Skin of body (tissue), 2 donors: ENCODE measurements around the gene ADAMTS16. TPM values are rescaled to one million over a fixed set of nuclear protein-coding genes. Genes with fewer than 3 reads are reported as not detected.

Experiments
- DNase-seq: peaks from one replicate; lab custom pipeline; 2025; lab: John Stamatoyannopoulos, UW
- total RNA-seq: library from RNA; depleted of rRNA; stranded (reverse); fragments of >200 nt; gene quantifications from one replicate; pipeline ENCODE4 v1.2.3, GENCODE V29; 2014

ADAMTS16 gene
- total RNA-seq, 1 donor from 2014 or later = 3.1 TPM

- DNase-seq = no peak
These were observed 1.1 kb downstream of the ADAMTS16 start for GRCh38 chr5:5141339-5141599.

GRCh38 chr5:5141625-5142525 lies 1.7 kb downstream of the ADAMTS16 start:
- peak; percentile 45 for DNase-seq

GRCh38 chr5:5144441-5144840 lies 4.3 kb downstream of the ADAMTS16 start:
- DNase-seq = no peak

GRCh38 chr5:5145651-5146529 lies 5.8 kb downstream of the ADAMTS16 start:
- no peak for DNase-seq

- DNase-seq = no peak
These were observed 6.5 kb downstream of the ADAMTS16 start for GRCh38 chr5:5146530-5147160.

- no peak for DNase-seq
These were observed 9.0 kb downstream of the ADAMTS16 start for GRCh38 chr5:5149154-5149553.

GRCh38 chr5:5150667-5151066 lies 10.5 kb downstream of the ADAMTS16 start:
- no peak for DNase-seq

- no peak for DNase-seq
These were observed 14.6 kb downstream of the ADAMTS16 start for GRCh38 chr5:5154733-5155132.

GRCh38 chr5:5155617-5156016 lies 15.5 kb downstream of the ADAMTS16 start:
- no peak for DNase-seq

GRCh38 chr5:5156471-5157082 lies 16.4 kb downstream of the ADAMTS16 start:
- DNase-seq = no peak

GRCh38 chr5:5158472-5158895 lies 18.4 kb downstream of the ADAMTS16 start:
- no peak for DNase-seq

- DNase-seq = no peak
These were observed 19.4 kb downstream of the ADAMTS16 start for GRCh38 chr5:5159282-5160103.

GRCh38 chr5:5164163-5164562 lies 24.0 kb downstream of the ADAMTS16 start:
- DNase-seq = no peak

GRCh38 chr5:5165541-5166002 lies 25.4 kb downstream of the ADAMTS16 start:
- no peak for DNase-seq

GRCh38 chr5:5169466-5169865 lies 29.3 kb downstream of the ADAMTS16 start:
- no peak for DNase-seq

GRCh38 chr5:5178136-5178535 lies 38.0 kb downstream of the ADAMTS16 start:
- DNase-seq = no peak

- DNase-seq = no peak
These were observed 38.5 kb downstream of the ADAMTS16 start for GRCh38 chr5:5178580-5178979.

- DNase-seq = no peak
These were observed 38.9 kb downstream of the ADAMTS16 start for GRCh38 chr5:5179079-5179478.

GRCh38 chr5:5179597-5179996 lies 39.5 kb downstream of the ADAMTS16 start:
- DNase-seq = no peak

GRCh38 chr5:5181650-5182324 lies 41.7 kb downstream of the ADAMTS16 start:
- no peak for DNase-seq
